MM.1S (cell line): ENCODE data around the gene CFAP61.
A peak's percentile ranks its signal among the peaks of the same experiment; 100 is the strongest.

Source experiments
- DNase-seq: peaks from one replicate; pipeline ENCODE4 v3.0.0-alpha.2; 2015
- H2AFZ ChIP-seq: fragments of 300-600 bp; sonication (generic); 2 replicates; pipeline ENCODE4 v1.6.0; 2016; ENCODE audit warnings: antibody characterized with exemption, low read length
- H3F3A ChIP-seq: fragments of 300-600 bp; sonication (generic); 2 replicates; pipeline ENCODE4 v1.6.1; 2016; ENCODE audit warnings: mild to moderate bottlenecking, antibody characterized with exemption, low read length, moderate library complexity, mixed read lengths; ENCODE audit not compliant: insufficient read depth
- H3K27ac ChIP-seq: fragments of 300-600 bp; sonication (generic); 2 replicates; pipeline ENCODE4 v1.5.1; 2016; ENCODE audit warnings: mild to moderate bottlenecking, low read length
- H3K27me3 ChIP-seq: fragments of 300-600 bp; sonication (generic); replicated peaks from 2 replicates; pipeline ENCODE4 v1.6.0; 2016; ENCODE audit warnings: low read length; ENCODE audit not compliant: insufficient read depth
- H3K36me3 ChIP-seq: fragments of 300-600 bp; sonication (generic); replicated peaks from 2 replicates; pipeline ENCODE4 v1.6.1; 2016; ENCODE audit warnings: mild to moderate bottlenecking, low read length, mixed read lengths; ENCODE audit not compliant: insufficient read depth
- H3K4me1 ChIP-seq: fragments of 300-600 bp; sonication (generic); 2 replicates; pipeline ENCODE4 v1.6.1; 2016; ENCODE audit warnings: low read length, mixed read lengths
- H3K4me2 ChIP-seq: fragments of 300-600 bp; sonication (generic); 2 replicates; pipeline ENCODE4 v1.6.0; 2016; ENCODE audit warnings: low read depth, low read length
- H3K4me3 ChIP-seq: fragments of 300-600 bp; sonication (generic); 2 replicates; pipeline ENCODE4 v1.5.1; 2016; ENCODE audit warnings: low read length, mixed read lengths
- H3K79me2 ChIP-seq: fragments of 300-600 bp; sonication (generic); 2 replicates; pipeline ENCODE4 v1.6.1; 2016; ENCODE audit warnings: mixed run types, low read length, mixed read lengths
- H3K9ac ChIP-seq: fragments of 300-600 bp; sonication (generic); 2 replicates; pipeline ENCODE4 v1.6.1; 2016; ENCODE audit warnings: low read length, mixed read lengths
- H3K9me2 ChIP-seq: fragments of 300-600 bp; sonication (generic); replicated peaks from 2 replicates; pipeline ENCODE4 v1.6.1; 2016; ENCODE audit warnings: mild to moderate bottlenecking, low read length, mixed read lengths; ENCODE audit not compliant: insufficient read depth
- H3K9me3 ChIP-seq: fragments of 300-600 bp; sonication (generic); replicated peaks from 2 replicates; pipeline ENCODE4 v1.6.1; 2016; ENCODE audit warnings: mild to moderate bottlenecking, low read length, mixed read lengths; ENCODE audit not compliant: insufficient read depth
- H4K20me1 ChIP-seq: fragments of 300-600 bp; sonication (generic); 2 replicates; pipeline ENCODE4 v1.6.1; 2016; ENCODE audit warnings: mild to moderate bottlenecking, low read length, moderate library complexity, mixed read lengths; ENCODE audit not compliant: insufficient read depth
- EZH2 ChIP-seq: fragments of 300-600 bp; sonication (generic); optimal IDR thresholded peaks from 2 replicates; pipeline ENCODE3; 2017; ENCODE audit warnings: low read depth, mild to moderate bottlenecking, antibody characterized with exemption, low read length, mixed read lengths
- EZH2phosphoT487 ChIP-seq: fragments of 300-600 bp; sonication (generic); IDR thresholded peaks from 2 replicates; pipeline ENCODE4 v1.6.1; 2018; ENCODE audit warnings: antibody characterized with exemption, low read length
- TF ChIP-seq, protein P1 (sequence below): fragments of 300-600 bp; sonication (generic); IDR thresholded peaks from 2 replicates; pipeline ENCODE4 v1.5.1; 2016; ENCODE audit warnings: antibody characterized with exemption, low read length, mixed read lengths

The CFAP61 gene

DNA sequence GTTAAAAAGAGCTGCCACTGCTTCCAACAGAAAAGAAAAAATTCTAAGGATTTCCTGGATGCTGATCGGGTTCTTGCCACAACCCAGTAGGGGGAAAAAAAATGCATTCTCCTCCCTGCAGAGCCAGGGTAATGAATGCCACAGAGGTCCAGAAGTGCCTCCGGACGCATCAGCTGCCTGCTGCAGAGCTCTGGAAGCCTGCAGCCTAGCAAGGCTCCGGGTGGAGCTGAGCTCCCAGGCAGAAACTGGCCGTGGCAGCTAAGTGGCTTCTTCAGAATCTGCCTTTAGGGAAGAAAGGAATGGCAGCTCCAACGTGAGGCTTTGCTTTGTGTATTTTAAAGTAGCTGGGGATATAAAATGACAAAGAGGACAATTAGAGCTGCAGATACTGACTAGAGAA lies 155.0 kb downstream of the CFAP61 start:
- peak; percentile 43 for DNase-seq
- TF ChIP-seq EZH2 = no peak
- no peak for TF ChIP-seq EZH2phosphoT487
- TF ChIP-seq, protein P1, sequence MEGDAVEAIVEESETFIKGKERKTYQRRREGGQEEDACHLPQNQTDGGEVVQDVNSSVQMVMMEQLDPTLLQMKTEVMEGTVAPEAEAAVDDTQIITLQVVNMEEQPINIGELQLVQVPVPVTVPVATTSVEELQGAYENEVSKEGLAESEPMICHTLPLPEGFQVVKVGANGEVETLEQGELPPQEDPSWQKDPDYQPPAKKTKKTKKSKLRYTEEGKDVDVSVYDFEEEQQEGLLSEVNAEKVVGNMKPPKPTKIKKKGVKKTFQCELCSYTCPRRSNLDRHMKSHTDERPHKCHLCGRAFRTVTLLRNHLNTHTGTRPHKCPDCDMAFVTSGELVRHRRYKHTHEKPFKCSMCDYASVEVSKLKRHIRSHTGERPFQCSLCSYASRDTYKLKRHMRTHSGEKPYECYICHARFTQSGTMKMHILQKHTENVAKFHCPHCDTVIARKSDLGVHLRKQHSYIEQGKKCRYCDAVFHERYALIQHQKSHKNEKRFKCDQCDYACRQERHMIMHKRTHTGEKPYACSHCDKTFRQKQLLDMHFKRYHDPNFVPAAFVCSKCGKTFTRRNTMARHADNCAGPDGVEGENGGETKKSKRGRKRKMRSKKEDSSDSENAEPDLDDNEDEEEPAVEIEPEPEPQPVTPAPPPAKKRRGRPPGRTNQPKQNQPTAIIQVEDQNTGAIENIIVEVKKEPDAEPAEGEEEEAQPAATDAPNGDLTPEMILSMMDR = peak; percentile 15; the same call in 1 of the 2 replicates
- Histone ChIP-seq H3K27ac (peak overlapping the region; percentile 91), H3K79me2 (no peaks in the 10 kb centered on the region), H4K20me1 (no peaks in the 10 kb centered on the region), H2AFZ (peak overlapping the region; percentile 17), H3K9ac (peak overlapping the region; percentile 63), H3F3A (peaks cover 29% of the 10 kb centered on the region), H3K4me1 (peaks cover 56% of the 10 kb centered on the region), H3K4me3 (peak overlapping the region; percentile 38), H3K9me2 (no peaks in the 10 kb centered on the region), H3K4me2 (peak overlapping the region; percentile 79), H3K9me3 (no peaks in the 10 kb centered on the region), H3K27me3 (no peaks in the 10 kb centered on the region), H3K36me3 (no peaks in the 10 kb centered on the region)

DNA sequence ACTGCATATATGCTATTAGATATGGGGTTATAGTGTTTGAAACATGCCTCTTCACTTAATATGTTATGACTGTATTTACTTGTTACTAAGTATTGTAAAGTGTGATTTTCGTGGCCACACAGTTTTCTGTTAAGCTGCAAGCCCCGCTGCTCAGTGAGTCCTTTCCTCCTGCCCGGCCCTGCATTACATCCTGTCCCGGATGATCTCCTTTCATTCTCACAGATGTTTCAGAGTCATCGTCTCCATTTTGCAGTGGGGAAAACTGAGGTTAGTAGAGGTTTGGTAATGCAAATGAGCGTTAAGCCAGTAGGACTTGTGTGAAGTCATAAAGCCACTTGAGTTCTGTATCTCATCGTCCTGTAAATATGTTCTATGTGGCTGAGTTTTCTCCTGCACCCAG lies 155.5 kb downstream of the CFAP61 start:
- Histone ChIP-seq H3K9me3 (no peaks in the 10 kb centered on the region), H3K27me3 (no peaks in the 10 kb centered on the region), H3K36me3 (no peaks in the 10 kb centered on the region), H3K4me2 (peak overlapping the region; percentile 79), H3K27ac (peak overlapping the region; percentile 91), H3K9me2 (no peaks in the 10 kb centered on the region), H3K4me3 (peak overlapping the region; percentile 38), H3F3A (peaks cover 29% of the 10 kb centered on the region), H4K20me1 (no peaks in the 10 kb centered on the region), H2AFZ (peak overlapping the region; percentile 17), H3K4me1 (peaks cover 56% of the 10 kb centered on the region), H3K9ac (peak overlapping the region; percentile 63), H3K79me2 (no peaks in the 10 kb centered on the region)
- DNase-seq = peak; percentile 53
- no peak for TF ChIP-seq EZH2

DNA sequence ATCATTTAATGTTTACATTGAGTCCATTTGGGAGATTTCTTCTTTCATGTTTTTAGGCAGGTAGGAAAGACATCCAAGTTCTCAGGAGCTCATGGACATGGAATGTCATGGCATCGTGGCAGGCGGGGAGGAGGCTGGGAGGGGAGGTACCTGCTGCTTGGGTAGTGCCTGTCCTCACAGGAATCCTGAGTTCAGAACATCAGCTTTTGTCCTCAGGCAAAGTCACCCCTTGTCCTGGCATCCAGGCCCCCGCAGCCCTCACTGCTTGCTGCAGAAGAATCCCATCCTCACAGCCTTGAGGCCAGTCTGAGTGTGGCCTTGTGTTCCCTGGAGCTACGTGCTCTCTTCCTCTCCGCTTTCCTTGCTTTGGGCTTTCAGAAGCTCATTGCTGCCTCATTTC lies 157.4 kb downstream of the CFAP61 start:
- Histone ChIP-seq H2AFZ (peak overlapping the region; percentile 2), H3K36me3 (no peaks in the 10 kb centered on the region), H3K4me3 (no peak overlapping the region), H4K20me1 (no peaks in the 10 kb centered on the region), H3K27me3 (no peaks in the 10 kb centered on the region), H3K27ac (peak overlapping the region; percentile 71), H3K4me2 (peak overlapping the region; percentile 4; the same call in 1 of the 2 replicates), H3K4me1 (peaks cover 53% of the 10 kb centered on the region), H3F3A (peaks cover 29% of the 10 kb centered on the region), H3K9me2 (no peaks in the 10 kb centered on the region), H3K9me3 (no peaks in the 10 kb centered on the region), H3K79me2 (no peaks in the 10 kb centered on the region), H3K9ac (peak overlapping the region; percentile 31; the same call in 1 of the 2 replicates)
- TF ChIP-seq EZH2phosphoT487 = no peak
- TF ChIP-seq, protein P1 = no peak
- TF ChIP-seq EZH2 = no peak
- no peak for DNase-seq

DNA sequence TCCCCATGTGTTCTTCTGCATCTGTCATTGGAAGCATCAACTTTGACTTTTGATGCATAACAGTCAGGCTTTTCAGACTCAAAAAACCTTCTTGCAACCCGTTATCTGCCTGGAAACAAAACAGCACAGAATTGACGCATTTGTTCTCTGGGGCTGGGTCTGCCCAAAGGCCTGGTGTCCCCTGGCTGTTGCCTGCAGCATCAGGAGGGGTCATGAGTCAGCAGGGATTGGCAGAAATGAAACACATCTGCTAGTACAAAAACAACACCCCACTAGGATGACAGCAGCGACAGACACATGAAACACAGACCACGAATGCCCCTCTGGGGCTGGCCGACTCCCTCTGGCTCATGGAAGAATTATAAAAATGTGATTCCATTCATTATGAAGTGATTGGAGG lies 158.0 kb downstream of the CFAP61 start:
- H3K4me2 ChIP-seq = peak overlapping the region; percentile 20
- H3K4me1 ChIP-seq = peaks cover 49% of the 10 kb centered on the region
- DNase-seq = peak; percentile 73

More for the DNA sequence above, 158.0 kb downstream of the CFAP61 start:
- Histone ChIP-seq H3K79me2 (no peaks in the 10 kb centered on the region), H3K9me3 (no peaks in the 10 kb centered on the region), H3K27ac (peak overlapping the region; percentile 71), H3K36me3 (no peaks in the 10 kb centered on the region), H3F3A (peaks cover 29% of the 10 kb centered on the region), H4K20me1 (no peaks in the 10 kb centered on the region), H3K27me3 (no peaks in the 10 kb centered on the region), H3K9ac (peak overlapping the region; percentile 31), H3K9me2 (no peaks in the 10 kb centered on the region), H2AFZ (peak overlapping the region; percentile 2), H3K4me3 (no peak overlapping the region)
- TF ChIP-seq, protein P1 = no peak
- no peak for TF ChIP-seq EZH2phosphoT487
- no peak for TF ChIP-seq EZH2
